Iris pigment epithelial cell (primary cell): Measurements from ENCODE around the gene PAM.
A peak's percentile ranks its signal among the peaks of the same experiment; 100 is the strongest.
"Not testable (repeated sequence)": the region's sequence is repeated elsewhere in the genome, so short reads cannot be mapped to it uniquely, and the experiment has no call there.

ENCODE experiments used
- DNase-seq: peaks from one replicate; pipeline ENCODE4 v3.0.0-alpha.2; 2011; ENCODE audit warnings: low read depth

PAM gene

DNA sequence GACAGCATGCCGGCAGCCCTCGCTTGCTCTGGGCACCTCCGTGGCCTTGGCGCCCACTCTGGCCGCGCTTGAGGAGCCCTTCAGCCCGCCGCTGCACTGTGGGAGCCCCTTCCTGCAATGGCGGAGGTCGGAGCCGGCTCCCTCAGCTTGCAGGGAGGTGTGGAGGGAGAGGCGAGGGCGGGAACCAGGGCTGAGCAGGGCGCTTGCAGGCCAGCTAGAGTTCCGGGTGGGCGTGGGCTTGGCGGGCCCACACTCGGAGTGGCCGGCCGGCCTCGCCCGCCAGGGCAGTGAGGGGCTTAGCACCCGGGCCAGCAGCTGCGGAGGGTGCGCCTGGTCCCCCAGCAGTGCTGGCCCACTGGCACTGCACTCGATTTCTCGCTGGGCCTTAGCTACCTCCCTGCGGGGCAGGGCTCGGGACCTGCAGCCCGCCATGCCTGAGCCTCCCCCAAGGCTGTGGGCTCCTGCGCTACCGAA is 3.2 kb upstream of the PAM start:
- not testable (repeated sequence) for DNase-seq

DNA sequence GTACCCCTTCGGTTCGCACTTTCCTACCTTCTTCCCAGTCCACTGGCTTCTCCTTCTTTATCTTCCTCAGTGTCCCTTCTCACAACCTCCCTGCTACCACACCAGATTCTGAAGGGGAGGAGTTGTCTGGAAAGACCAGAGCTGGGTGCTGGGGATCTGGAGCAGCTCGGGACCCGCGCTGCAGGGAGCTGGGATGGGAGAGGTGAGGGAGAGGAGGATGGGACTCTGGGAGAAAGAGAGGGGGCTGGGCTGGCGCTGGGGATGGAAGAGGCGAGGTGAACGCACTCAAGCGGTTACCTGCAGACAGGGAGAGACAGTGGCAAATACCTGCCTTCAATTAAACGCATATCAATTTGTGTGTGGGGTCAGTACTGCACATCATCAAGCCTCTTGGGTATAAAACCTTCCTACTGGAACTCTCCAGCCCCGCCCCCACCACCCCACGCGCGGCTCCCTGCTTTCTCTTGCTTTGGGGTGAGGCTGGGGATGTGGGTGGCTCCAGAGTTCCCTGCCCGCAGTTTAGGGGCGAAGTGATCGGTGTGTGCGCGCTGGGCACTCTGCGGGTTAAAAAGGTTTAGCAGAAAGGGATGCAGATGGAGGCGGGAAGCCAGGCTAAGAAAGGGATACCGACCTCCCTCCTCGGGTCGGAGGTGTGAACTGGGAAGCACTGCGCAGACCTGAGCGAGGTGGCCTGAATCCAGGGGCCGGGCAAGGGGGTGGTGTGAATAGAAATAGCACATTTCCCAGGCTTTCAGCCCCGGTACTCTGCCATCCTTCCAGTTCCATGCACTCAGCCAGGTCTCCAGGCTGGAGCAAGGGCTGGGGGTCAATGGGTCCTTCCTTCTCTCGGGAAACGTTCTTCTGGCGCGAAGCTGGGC is 977 bp upstream of the PAM start:
- DNase-seq: no peak

DNA sequence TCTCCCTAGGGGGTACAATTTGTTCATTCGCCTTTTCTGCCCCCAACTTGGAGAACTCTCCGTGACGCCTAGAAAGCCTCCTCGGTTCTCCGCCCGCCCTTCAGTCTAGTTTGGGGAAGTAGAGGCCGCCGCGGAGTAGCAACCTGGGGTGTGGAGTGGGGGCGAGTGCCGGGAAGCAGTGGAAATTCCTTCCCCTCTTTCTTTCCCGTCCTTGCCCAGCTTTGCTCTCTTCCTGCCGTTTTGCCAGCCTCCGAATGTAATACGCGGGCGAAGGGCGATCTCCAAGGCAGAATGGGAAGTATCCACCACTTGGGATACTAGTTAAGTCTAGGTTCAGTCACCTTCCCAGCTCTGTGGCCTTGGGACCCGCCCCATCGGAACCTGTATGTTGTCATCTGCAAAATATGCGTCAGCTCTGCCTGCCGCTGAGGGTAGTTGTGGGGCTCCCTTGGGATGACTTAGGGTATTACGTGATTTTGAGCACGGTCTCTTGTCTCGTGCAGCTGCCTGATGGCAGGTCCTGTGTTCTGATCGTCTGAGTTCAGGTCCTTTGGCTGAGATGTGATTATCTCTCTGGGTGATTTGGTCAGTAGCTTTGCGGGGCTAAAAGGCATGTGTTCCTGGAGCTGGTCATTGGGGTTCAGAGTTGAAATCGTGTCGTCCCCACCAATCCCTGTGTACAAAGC is 724 bp downstream of the PAM start:
- DNase-seq: peak; percentile 72

DNA sequence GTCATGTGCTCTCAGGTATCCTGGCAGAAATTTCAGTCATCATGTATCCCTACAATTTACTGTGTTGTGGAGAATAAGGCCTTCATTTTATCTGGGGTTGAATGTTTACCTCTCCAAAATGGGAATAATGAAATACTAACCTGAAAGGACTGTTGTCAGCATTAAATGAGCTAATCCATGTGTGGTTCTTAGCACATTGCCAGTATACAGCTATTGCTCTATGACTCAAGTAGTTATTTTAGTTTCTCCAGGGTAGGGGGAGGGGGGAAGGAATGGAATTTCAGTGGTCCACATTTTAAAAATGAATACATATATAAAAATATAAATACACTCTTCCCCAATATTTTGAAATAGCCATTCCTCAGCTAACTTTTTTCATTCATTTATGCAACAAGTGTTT is 3.5 kb downstream of the PAM start:
- DNase-seq: peak; percentile 36

DNA sequence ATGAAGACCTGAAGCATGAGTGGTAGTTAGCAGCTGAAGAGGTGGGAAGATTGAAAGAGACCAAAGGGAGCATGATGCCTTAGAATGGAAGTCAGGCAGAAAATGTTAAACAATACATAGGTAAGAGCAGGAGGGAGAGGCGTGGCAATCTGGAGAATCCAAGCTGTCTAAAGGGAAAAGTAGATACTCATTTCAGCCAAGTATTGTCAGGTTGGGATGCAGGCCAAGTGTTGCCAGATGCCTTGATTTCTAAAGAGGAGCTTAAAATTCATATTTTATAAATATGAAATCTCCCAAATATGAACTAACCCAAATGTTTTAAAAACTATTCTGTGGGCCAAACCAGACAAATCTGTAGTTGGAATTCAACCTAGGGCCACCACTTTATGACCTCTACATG is 4.2 kb downstream of the PAM start:
- DNase-seq: no peak

DNA sequence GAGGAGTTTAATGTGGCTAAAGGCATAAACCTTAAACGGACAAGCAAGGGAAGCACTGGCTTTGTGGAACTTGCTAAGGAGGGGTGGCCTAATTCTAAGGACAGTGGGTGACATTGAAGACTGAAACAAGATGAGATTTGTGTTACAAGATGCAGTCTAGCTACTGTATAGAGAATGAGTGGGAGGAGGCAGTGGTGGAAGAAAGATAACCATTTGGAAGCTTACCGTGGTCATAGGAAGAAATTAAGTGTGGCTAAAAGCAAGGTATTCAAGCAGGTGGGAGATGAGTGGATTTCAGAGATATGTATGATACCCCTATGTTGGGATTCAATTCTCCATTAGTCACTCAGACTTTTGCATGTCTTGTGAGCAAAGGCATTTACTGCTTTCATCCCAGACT is 4.6 kb downstream of the PAM start:
- DNase-seq: no peak

DNA sequence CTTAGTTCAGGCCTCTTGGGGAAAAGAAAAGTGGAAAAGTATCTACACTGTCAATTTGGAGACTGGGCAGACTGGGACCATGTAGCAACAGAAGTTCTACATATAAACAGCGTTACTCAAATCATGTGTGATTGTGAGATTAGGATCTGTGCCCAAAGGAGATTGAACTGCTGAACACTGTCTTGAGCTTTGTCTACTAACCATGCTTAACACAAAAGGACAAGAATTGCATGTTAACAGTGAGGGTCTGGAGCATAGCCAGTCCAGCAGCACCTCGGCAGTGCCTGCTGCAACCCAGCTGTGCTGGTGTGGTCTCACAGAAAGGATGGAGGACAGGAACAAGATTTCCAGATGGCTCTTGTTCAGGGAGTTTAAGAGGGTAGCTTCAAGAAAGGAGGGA is 5.7 kb downstream of the PAM start:
- DNase-seq: peak; percentile 25

DNA sequence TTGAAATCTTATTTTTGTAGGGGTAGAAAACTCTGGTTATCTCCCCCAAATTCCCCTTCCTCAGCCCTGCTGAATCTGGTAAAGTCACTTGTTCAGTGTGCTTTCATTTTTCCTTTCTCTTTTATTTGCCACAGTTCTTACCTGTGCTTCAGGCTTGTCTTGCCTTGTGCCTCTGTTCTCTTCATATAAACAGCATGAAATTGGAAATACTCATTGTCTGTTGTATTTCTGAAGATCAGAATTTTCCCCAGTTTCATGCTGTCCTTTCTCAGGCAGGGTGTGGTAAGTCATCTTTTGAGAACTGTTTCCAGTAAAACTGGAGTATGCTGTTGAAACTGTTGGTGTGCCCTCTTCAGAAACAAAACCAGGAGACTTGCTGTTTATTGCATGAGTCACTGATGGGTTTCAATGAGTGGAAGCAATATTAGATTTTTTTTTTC is 7.0 kb downstream of the PAM start:
- DNase-seq: peak; percentile 73

DNA sequence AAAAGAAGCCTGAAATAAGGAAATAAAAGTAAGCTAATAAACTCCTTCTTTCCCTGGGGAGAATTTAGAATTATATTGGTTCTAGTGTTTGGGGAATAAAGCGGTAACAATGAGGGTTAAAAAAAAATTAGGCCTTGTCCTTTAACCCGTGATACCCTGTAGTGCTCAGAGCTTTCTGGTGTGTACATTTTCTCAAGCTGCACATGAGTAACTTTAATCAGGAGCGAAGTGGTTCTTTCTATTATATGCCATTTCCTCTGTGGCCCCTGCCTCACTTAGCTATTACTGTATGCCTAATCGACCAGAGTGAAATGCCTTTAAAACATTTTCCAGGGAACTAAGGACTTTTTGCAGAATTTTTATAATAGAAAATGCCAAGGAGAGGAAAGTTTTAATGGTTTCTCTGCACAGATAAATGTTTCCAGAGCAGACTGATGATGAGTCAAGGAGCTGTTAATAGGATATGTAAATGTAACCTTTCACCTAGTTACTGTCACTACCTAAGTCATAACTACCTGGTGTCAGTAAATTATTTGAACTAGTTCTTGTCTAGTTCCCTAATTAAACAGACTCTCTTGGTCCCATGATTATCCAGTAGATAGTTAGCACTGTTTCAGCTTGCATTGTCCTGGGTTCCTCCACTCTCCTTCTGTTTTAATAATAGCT is 7.6 kb downstream of the PAM start:
- DNase-seq: no peak

DNA sequence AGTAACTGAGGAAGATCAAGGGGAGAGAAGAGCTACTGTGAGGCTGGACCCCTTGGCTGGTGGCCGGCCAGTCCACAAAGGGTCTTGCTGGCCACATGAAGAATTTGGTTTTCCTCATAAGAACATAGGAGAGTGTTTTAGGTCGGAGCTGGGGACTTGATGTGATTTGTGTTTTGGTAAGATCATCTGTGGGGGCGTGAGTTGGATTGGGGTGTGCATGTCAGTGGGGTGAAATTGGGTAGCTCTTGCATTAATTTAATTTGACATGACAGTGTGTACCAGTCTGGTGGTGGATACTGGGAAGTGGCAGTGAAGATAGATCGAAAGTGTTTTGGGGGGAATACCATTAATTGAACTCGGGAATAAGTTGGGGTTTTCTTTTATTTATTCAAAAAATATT is 8.6 kb downstream of the PAM start:
- DNase-seq: no peak

DNA sequence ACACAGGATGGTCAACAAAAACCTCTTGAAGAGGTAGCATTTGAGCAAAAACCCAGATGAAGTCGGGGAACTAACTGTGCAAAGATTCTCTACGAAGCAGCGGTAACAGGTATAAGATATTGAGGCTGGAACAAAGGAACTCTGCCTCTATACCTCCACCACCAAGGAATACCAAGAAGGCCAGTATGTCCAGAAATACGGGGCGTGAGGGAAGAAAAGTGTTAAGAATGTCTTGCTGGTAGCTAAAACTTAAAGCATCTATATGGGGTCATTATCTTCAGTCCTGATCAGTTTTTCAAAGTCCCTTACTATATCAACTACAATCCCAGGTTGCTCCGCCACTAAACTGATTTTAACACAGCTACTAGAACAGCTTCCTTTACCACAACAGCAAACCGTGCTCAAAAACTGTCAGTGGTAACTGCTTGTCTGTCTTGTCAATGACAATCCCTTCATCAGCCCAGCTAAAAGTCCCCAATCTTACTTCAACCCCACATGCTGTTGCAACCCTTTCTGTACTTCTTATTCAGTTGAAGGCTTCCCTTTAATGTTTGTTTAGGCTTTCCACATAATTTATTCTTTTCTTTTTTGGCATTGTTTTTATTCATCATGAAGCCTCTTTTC is 9.4 kb downstream of the PAM start:
- no peak for DNase-seq

DNA sequence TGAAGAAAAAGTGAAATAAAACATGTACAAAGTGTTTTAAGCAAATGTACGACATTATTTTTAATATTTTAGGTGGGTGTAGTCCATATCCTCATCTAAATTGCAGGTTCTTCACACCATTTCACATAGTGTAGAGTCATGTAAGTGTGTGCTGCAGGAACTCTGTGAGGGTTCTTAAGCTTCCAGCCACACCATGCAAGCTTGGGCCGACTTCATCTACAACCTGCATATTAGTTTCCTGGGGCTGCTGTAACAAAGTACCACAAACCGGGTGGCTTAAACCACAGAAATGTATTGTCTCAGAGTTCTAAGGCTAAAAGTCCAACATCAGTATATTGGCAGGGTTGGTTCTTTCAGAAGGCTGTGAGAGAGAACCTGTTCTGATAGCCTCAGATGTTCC is 10.2 kb downstream of the PAM start:
- DNase-seq: no peak

DNA sequence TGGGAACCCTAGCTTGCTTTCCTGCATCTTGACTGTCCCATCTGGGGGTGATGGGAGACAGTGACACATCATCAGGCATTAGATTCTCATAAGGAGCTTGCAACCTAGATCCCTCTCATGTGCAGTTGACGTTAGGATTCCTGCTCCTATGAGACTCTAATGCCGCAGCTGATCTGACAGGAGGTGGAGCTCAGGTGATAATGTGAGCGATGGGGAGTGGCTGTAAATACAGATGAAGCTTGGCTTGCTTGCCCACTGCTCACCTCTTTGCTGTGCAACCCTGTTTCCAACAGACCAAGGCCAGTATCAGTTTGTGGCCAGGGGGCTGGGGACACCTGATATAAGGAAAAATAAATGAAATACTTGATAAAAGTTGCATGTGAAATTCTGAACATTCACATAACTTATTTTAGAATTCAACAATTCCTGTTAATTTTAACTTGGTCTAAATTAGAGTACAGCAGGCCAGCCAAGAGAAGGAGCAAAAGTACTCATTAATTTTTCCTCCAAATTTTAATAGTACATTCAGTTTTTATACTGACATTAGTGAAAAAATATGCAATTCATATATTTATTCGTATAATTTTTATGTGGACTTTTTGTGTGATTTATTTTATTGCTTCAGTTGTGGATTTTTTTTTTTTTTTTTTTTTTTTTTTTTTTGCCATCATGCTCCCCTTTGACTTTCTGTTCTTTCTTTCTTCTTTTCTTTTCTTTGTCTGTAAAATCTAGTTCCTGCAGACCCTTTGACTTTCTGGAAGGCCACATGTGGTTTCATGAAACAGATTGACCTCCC is 11.4 kb downstream of the PAM start:
- no peak for DNase-seq

DNA sequence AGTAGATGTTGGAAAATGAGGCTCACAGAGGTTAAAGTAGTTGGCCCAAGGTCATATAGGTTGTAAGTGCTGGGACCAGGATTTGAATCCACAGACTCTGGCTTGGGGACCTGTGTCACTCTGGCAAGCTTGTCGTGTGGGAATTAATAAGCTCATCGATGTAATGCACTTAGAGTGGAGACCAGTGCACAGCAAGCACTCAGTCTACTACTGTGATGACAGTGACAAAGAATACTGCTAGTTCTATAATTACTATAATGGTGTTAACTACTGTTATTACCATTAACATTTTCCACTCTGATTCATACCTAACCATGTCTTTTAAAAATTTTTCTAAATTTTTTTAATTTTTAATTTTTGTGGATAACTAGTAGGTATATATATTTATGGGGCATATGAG is 12.8 kb downstream of the PAM start:
- DNase-seq: no peak

DNA sequence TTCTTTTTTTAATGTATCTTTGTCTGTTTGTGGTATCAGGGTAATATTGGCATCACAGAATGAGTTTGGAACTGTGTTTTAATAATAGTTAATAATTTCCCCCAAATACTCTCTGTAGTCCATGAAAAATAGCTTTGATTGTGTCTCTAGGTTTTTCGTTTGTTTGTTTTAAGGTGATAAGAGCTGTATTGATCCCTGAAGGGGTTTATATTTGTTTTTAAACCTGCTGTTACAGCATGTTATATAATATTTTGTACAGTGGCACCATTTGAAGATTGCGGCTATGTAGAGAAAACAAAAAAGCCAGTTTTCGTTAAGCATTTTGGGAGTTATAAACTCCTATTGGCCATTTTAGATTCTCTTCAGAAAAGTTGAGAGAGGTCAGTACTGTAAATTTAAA is 15.7 kb downstream of the PAM start:
- DNase-seq: no peak

DNA sequence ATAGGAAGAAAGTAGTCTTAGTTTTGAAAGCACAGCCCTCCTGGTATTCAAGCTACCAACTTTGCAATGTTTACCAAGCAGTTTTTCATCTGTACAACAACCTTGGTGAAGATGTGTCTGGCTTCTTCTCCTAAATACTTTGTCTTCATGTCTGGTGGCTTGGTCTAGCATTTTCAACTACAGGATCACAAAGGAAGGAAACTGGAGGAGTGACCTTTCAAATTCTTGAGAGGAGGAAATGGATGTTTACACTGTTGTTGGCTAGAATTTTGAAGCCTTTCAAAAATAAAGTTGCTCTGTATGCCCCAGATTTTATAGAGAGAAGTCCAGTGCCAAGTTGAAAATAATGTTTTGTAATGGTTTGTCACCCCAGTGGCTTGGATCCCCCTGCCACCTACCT is 16.3 kb downstream of the PAM start:
- DNase-seq: peak; percentile 27

DNA sequence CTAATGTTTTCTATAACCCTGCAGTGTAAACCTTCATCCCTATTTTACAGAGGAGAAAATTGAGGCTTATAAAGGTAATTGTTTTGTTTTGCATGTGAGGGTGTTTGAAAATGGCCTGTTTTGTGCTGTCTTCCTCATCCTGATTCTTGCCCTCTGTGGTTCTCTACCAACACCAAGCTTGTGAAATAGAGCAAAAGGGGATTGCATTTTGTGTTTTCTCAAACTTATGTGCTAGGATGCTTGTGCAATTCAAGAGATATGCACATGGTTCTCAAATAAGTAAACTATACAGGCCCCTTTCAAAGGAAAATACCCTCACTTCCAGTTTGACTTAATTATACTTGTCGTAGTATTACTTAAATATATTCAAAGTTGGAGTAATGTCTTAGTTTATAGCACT is 17.2 kb downstream of the PAM start:
- DNase-seq: peak; percentile 79

DNA sequence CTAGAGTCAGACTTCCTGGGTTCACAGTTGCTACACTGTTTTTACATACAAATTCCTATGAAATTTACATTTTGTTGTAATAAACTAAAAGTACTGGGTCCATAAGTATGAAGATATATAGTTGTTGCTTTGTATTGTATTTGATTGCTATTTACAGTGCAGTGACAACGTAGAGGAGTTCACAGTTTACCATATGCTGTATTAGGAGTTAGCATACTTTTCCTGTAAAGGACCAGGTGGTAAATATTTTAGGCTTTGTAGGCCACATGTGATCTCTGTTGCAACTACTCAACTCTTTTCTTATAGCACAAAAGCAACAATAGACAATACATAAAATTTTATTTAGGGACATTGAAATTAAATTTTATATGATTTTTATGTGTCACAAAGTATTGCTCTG is 18.0 kb downstream of the PAM start:
- no peak for DNase-seq

DNA sequence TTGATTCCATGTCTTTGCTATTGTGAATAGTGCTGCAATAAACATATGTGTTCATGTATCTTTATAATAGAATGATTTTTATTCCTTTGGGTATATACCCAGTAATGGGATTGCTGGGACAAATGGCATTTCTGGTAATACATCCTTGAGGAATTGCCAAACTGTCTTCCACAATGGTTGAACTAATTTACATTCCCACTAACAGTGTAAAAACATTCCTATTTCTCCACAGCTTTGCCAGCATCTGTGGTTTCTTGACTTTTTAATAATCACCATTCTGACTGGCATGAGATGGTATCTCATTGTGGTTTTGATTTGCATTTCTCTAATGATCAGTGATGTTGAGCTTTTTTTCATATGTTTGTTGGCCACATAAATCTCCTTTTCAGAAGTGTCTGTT is 20.7 kb downstream of the PAM start:
- DNase-seq: not testable (repeated sequence)

DNA sequence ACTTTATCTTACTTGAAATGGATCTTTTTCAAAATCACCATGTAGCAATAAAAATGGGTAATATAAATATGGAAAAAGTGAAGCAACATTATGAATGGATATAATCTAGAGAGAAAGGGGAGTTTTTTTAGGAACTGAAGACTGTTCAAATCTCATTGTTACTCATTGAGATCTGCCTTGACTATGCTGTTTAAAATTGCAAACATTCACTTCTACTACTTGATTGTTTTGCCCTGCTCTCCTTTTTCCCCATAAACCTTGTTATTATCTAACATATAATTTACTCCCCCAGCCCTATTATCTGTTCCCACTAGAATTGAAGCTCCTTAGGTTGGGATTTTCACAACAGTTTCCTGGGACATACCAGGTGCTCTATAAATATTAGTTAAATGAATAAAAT is 22.0 kb downstream of the PAM start:
- DNase-seq: no peak

DNA sequence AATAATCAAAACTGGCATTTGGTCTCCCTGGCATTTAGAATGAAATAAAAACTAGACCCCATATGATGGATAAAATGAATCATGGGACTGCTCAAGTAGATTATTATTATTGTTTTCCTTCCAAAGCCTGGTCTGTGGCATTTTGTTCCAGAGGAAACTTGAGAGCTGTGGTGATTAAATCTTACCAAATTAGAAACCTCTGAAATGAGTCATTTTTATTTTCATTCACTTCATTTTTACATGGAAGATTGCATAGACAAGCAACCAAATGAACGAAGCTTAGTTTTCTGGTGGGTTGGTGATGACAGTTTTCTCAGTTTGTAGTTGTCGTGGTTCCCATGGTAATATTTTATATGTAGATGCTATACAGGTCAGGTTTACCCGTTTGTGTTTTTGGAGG is 23.4 kb downstream of the PAM start:
- peak; percentile 85 for DNase-seq

DNA sequence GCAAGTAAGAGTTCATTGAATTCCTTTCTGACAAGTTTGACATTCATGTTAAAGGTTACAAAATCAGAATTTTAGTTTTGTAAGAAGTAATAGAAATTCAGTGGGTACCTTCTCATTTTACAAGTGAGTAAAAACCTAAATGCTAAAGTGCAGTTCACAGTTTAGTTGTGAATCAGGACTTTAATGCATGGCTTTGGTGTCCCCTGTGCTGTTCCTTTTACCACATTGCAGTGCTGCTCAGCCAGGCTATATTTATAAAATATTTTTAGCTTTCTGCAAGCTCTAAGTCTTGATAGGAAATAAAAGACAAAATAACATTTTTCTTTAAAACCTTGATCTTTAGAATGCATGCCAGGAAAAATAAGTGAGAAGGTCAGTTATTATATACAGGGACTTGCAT is 26.3 kb downstream of the PAM start:
- no peak for DNase-seq
